ENCODE results near the gene TENM3. TPM values are rescaled to one million over a fixed set of nuclear protein-coding genes. Genes with fewer than 3 reads are reported as not detected.

The TENM3 gene
- polyA plus RNA-seq, 1 experiment = 9.2 TPM

DNA sequence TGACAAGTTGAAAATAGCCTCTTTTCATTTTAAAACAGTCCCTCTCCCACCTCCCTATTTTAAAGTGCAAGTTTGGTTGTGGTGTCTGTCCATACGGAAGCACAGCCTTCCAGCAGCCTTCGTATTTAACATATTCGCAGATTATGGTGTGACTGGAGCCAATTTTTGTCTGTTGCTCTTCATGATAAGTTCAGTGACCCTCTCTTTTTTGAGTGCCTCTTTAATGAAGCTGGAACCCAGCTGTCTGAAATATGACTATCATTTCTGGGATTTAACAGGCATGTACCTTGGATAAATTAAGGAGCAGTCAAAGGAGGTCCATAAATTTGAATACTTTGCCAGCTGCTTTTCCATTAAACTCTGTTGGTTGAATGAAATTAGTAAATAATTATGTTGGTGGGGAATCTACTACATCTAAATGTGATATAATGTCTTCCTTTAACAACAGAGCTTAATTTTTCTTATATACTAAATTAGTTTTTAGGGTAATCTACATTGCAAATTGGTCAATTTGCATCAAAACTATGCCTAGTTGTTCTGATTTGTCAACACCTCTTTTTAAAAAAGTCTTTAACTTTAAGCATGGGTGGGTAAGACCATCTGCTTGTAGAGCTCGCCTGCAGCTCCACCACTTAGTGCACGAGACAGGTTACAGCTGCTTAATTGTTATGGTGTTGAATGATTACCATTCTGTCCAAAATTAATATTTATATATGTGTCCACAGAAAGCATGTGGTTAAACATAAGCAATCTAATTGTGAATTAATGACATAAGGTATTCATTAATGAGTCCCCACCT, 457.4 kb downstream of the TENM3 start:
- Histone ChIP-seq H3K4me3 (ENCODE audit: low read depth, low read length) (no peak overlapping the region), H3K27me3 (ENCODE audit: control insufficient read depth, insufficient read depth, low read length) (no peaks in the 10 kb centered on the region), H3K36me3 (ENCODE audit: control insufficient read depth, insufficient read depth, low read length) (no peaks in the 10 kb centered on the region)
- no peak for DNase-seq (ENCODE audit: low read depth)
- CTCF ChIA-PET = no interaction called here
- POLR2A ChIA-PET = no interaction called here
- TF ChIP-seq, protein P1, sequence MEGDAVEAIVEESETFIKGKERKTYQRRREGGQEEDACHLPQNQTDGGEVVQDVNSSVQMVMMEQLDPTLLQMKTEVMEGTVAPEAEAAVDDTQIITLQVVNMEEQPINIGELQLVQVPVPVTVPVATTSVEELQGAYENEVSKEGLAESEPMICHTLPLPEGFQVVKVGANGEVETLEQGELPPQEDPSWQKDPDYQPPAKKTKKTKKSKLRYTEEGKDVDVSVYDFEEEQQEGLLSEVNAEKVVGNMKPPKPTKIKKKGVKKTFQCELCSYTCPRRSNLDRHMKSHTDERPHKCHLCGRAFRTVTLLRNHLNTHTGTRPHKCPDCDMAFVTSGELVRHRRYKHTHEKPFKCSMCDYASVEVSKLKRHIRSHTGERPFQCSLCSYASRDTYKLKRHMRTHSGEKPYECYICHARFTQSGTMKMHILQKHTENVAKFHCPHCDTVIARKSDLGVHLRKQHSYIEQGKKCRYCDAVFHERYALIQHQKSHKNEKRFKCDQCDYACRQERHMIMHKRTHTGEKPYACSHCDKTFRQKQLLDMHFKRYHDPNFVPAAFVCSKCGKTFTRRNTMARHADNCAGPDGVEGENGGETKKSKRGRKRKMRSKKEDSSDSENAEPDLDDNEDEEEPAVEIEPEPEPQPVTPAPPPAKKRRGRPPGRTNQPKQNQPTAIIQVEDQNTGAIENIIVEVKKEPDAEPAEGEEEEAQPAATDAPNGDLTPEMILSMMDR (IDR thresholded peaks at IDR 0.05; ENCODE audit: insufficient read depth, low read depth, low read length) = no peak

DNA sequence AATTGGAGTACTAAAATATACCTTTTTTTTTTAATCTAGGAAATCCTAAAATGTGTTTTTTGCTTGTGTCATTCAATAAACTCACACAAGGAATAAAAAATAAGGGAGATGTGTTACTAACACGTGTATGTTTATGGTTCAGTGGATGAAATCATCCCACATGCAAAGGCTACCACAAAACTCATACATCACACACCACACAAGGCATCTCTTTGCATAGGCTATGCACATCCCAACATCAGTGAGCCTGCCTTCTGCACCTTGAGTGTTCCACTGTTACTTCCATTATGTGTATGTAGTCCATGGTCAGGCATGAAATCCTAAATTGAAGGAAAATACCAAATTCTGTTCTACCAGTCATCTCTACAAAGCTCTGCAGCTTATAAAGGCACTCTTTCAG, 460.9 kb downstream of the TENM3 start:
- H3K36me3 ChIP-seq (ENCODE audit: control insufficient read depth, insufficient read depth, low read length) = no peaks in the 10 kb centered on the region
- POLR2A ChIA-PET = no interaction called here
- H3K4me3 ChIP-seq (ENCODE audit: low read depth, low read length) = no peak overlapping the region
- H3K27me3 ChIP-seq (ENCODE audit: control insufficient read depth, insufficient read depth, low read length) = no peaks in the 10 kb centered on the region
- CTCF ChIA-PET = interaction anchor here (0.7 kb wide), 1 partner anchor 103 kb away, joined by 3 read pairs; no protein-coding TSS in a partner anchor
- DNase-seq (ENCODE audit: low read depth) = no peak
- TF ChIP-seq, protein P1 (IDR thresholded peaks at IDR 0.05; ENCODE audit: insufficient read depth, low read depth, low read length) = no peak

DNA sequence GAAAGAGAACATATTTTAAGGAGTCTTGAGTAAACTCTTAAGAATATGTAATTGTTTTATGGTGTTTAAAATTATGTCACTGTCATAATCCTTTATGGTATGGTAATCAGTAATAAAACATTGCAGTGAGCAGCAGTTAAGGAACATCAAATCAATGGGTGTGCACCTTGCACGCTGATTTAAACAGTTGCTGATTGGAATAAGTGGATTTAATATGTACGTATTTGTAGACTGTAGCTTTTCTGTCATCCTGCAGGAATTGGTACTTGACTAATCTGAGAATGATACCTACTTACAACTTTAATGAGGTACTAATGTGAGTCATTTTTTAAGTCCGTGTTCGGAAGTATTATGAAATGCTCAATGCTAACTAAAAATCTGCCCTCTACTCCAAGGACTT, 461.7 kb downstream of the TENM3 start:
- no peaks in the 10 kb centered on the region for H3K36me3 ChIP-seq (ENCODE audit: control insufficient read depth, insufficient read depth, low read length)
- CTCF ChIA-PET = interaction anchor here (1.4 kb wide), 1 partner anchor 77 kb away, joined by 3 read pairs; no protein-coding TSS in a partner anchor
- H3K4me3 ChIP-seq (ENCODE audit: low read depth, low read length) = no peak overlapping the region
- no peak for DNase-seq (ENCODE audit: low read depth)
- POLR2A ChIA-PET = no interaction called here
- no peaks in the 10 kb centered on the region for H3K27me3 ChIP-seq (ENCODE audit: control insufficient read depth, insufficient read depth, low read length)
- TF ChIP-seq, protein P1 (IDR thresholded peaks at IDR 0.05; ENCODE audit: insufficient read depth, low read depth, low read length) = no peak

DNA sequence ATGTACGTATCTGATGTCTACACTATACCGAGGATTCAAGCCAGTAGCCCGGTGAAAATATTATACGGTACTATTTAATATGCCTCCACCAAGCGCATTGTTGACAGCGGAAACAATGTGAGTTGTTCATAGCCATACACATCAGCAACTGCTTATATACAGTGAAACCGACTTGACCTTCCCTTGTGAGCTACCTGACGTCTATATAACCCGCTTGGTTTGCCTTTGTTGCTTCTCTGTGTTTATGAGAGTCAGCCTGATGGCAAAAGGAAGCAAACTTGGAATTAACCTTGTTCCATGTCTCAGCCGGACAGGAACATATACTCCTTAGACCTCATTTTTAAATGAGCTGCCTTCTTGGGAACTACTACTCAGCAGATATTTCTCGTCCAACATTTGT, 462.2 kb downstream of the TENM3 start:
- Histone ChIP-seq H3K27me3 (ENCODE audit: control insufficient read depth, insufficient read depth, low read length) (no peaks in the 10 kb centered on the region), H3K36me3 (ENCODE audit: control insufficient read depth, insufficient read depth, low read length) (no peaks in the 10 kb centered on the region), H3K4me3 (ENCODE audit: low read depth, low read length) (no peak overlapping the region)
- DNase-seq (ENCODE audit: low read depth) = no peak
- CTCF ChIA-PET = interaction anchor here (1.4 kb wide), 1 partner anchor 78 kb away, joined by 3 read pairs; no protein-coding TSS in a partner anchor
- POLR2A ChIA-PET = no interaction called here
- TF ChIP-seq, protein P1 (IDR thresholded peaks at IDR 0.05; ENCODE audit: insufficient read depth, low read depth, low read length) = no peak

DNA sequence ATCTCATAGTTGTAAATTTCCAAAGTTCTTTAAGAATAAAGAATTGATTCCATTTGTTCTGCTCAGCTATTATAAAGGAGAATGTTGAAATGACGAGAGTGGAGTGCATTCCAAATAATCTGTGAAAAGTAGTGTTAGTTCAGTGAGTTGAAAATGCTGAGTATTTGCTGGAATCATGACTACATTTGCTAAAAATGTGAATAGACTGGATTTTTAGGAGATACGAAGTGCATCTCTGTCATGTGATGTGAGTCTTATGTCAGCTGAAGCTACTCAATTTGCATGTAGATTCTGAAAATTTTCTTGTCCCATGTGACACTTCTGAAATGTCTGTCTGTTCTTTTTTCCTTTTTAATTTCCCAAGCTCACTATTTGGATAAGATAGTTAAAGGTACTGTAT, 468.0 kb downstream of the TENM3 start:
- no peak overlapping the region for H3K4me3 ChIP-seq (ENCODE audit: low read depth, low read length)
- no peaks in the 10 kb centered on the region for H3K36me3 ChIP-seq (ENCODE audit: control insufficient read depth, insufficient read depth, low read length)
- ChIA-PET CTCF (no interaction called here), POLR2A (no interaction called here)
- no peak for DNase-seq (ENCODE audit: low read depth)
- TF ChIP-seq, protein P1 (IDR thresholded peaks at IDR 0.05; ENCODE audit: insufficient read depth, low read depth, low read length) = no peak
- H3K27me3 ChIP-seq (ENCODE audit: control insufficient read depth, insufficient read depth, low read length) = no peaks in the 10 kb centered on the region

Measured in BJ (cell line).